Mucosa of stomach (tissue), 1 donor: Measurements from ENCODE around the gene SSX3.
"Not testable (repeated sequence)": the region's sequence is repeated elsewhere in the genome, so short reads cannot be mapped to it uniquely, and the experiment has no call there.

Experiments
- H3K27me3 ChIP-seq: one replicate; pipeline ENCODE4 v1.7.0; 2013; ENCODE audit warnings: mild to moderate bottlenecking, low read length; ENCODE audit not compliant: control insufficient read depth, insufficient read depth
- H3K36me3 ChIP-seq: one replicate; pipeline ENCODE4 v1.7.0; 2013; ENCODE audit warnings: low read length; ENCODE audit not compliant: control insufficient read depth, insufficient read depth
- H3K4me1 ChIP-seq: one replicate; pipeline ENCODE4 v1.7.0; 2013; ENCODE audit warnings: mild to moderate bottlenecking, low read length; ENCODE audit not compliant: control insufficient read depth, insufficient read depth
- H3K4me3 ChIP-seq: one replicate; pipeline ENCODE4 v1.7.0; 2013; ENCODE audit warnings: low read length
- H3K9ac ChIP-seq: one replicate; pipeline ENCODE4 v1.7.0; 2013; ENCODE audit warnings: mild to moderate bottlenecking, low read length, moderate library complexity
- H3K9me3 ChIP-seq: one replicate; pipeline ENCODE4 v1.7.0; 2013; ENCODE audit warnings: mild to moderate bottlenecking, low read length, moderate library complexity; ENCODE audit not compliant: control insufficient read depth
- donor health status: Pancreatic carcinoma.

SSX3 gene

GRCh38 chrX:48356315-48357094 lies at the start of gene SSX3:
TSS of gene SSX3 (minus strand) at chrX:48356703. CDS start at chrX:48355249, 1,454 bp downstream.
- H3K9me3 ChIP-seq, H3K9ac ChIP-seq, H3K4me1 ChIP-seq, H3K4me3 ChIP-seq, H3K27me3 ChIP-seq, H3K36me3 ChIP-seq: not testable (repeated sequence)

GRCh38 chrX:48397825-48398224 lies 41.3 kb upstream of the SSX3 start:
- H3K36me3 ChIP-seq, H3K4me3 ChIP-seq, H3K9me3 ChIP-seq, H3K4me1 ChIP-seq, H3K27me3 ChIP-seq, H3K9ac ChIP-seq: not testable (repeated sequence)

- H3K4me3 ChIP-seq, H3K9ac ChIP-seq, H3K9me3 ChIP-seq: not testable (repeated sequence)
Measured at GRCh38 chrX:48396931-48397330, 40.4 kb upstream of the SSX3 start.

GRCh38 chrX:48383239-48383638 lies 26.7 kb upstream of the SSX3 start, which contains the start of gene SSX4:
TSS of gene SSX4 (plus strand) at chrX:48383539. CDS start at chrX:48384054, 515 bp downstream.
- not testable (repeated sequence) for H3K9me3 ChIP-seq, H3K27me3 ChIP-seq, H3K9ac ChIP-seq, H3K4me1 ChIP-seq, H3K36me3 ChIP-seq, H3K4me3 ChIP-seq

More at GRCh38 chrX:48396931-48397330, 40.4 kb upstream of the SSX3 start:
- H3K27me3 ChIP-seq, H3K4me1 ChIP-seq, H3K36me3 ChIP-seq: not testable (repeated sequence)

- H3K4me3 ChIP-seq, H3K9ac ChIP-seq, H3K4me1 ChIP-seq, H3K27me3 ChIP-seq, H3K9me3 ChIP-seq, H3K36me3 ChIP-seq: not testable (repeated sequence)
Measured at GRCh38 chrX:48370408-48370807, 13.9 kb upstream of the SSX3 start.

GRCh38 chrX:48367717-48368408 lies 11.4 kb upstream of the SSX3 start:
- H3K4me3 ChIP-seq, H3K4me1 ChIP-seq, H3K27me3 ChIP-seq, H3K36me3 ChIP-seq, H3K9ac ChIP-seq, H3K9me3 ChIP-seq: not testable (repeated sequence)

- not testable (repeated sequence) for H3K4me1 ChIP-seq, H3K27me3 ChIP-seq, H3K9ac ChIP-seq, H3K36me3 ChIP-seq, H3K4me3 ChIP-seq, H3K9me3 ChIP-seq
Measured at GRCh38 chrX:48359281-48359680, 2.8 kb upstream of the SSX3 start.

- no peak overlapping the region for H3K9ac ChIP-seq
- H3K36me3 ChIP-seq = no peaks in the 10 kb centered on the region
- no peak overlapping the region for H3K4me3 ChIP-seq
- no peaks in the 10 kb centered on the region for H3K27me3 ChIP-seq
- H3K4me1 ChIP-seq = no peaks in the 10 kb centered on the region
- H3K9me3 ChIP-seq = no peaks in the 10 kb centered on the region
Measured at GRCh38 chrX:48357681-48358080, 1.2 kb upstream of the SSX3 start.

- H3K9me3 ChIP-seq, H3K27me3 ChIP-seq, H3K4me3 ChIP-seq, H3K36me3 ChIP-seq, H3K4me1 ChIP-seq, H3K9ac ChIP-seq: not testable (repeated sequence)
Measured at GRCh38 chrX:48346059-48346458, 10.4 kb downstream of the SSX3 start.

- not testable (repeated sequence) for H3K4me1 ChIP-seq, H3K9me3 ChIP-seq, H3K9ac ChIP-seq, H3K4me3 ChIP-seq, H3K36me3 ChIP-seq, H3K27me3 ChIP-seq
Measured at GRCh38 chrX:48313996-48314395, 42.5 kb downstream of the SSX3 start.

GRCh38 chrX:48306175-48306574 lies 50.3 kb downstream of the SSX3 start:
- Histone ChIP-seq H3K36me3 (no peaks in the 10 kb centered on the region), H3K27me3 (no peaks in the 10 kb centered on the region), H3K9me3 (no peaks in the 10 kb centered on the region), H3K4me1 (no peaks in the 10 kb centered on the region), H3K9ac (no peak overlapping the region), H3K4me3 (no peak overlapping the region)
